IMR-90 (cell line): ENCODE results near the gene C2orf68.

Source experiments
- CTCF ChIP-seq: conservative IDR thresholded peaks from 2 replicates; pipeline ENCODE4 v1.5.1; 2012; ENCODE audit warnings: mild to moderate bottlenecking, low read depth, low read length, improper control_type of control experiment
- FOS ChIP-seq: fragments of 150-350 bp; IDR thresholded peaks from 2 replicates; pipeline ENCODE4 v1.6.1; 2016; ENCODE audit warnings: low read depth, low read length
- MAFK ChIP-seq: IDR thresholded peaks from 2 replicates; pipeline ENCODE4 v1.6.1; 2012; ENCODE audit warnings: low read depth, low read length, improper control_type of control experiment
- MAZ ChIP-seq: IDR thresholded peaks from 2 replicates; pipeline ENCODE4 v1.6.1; 2012; ENCODE audit warnings: low read depth, mild to moderate bottlenecking, low read length, improper control_type of control experiment, moderate library complexity, borderline replicate concordance
- POLR2A ChIP-seq: IDR thresholded peaks from 2 replicates; pipeline ENCODE4 v1.6.1; 2012; ENCODE audit warnings: mild to moderate bottlenecking, low read depth, low read length
- RAD21 ChIP-seq: IDR thresholded peaks from 2 replicates; pipeline ENCODE4 v1.6.1; 2012; ENCODE audit warnings: low read length, improper control_type of control experiment

- TF ChIP-seq CTCF (no peak), RAD21 (no peak), MAFK (no peak), FOS (no peak), POLR2A (no peak), MAZ (no peak)
Measured at GRCh38 chr2:85646166-85646565, 34.3 kb upstream of the C2orf68 start.
